Measurements from ENCODE around the gene KIAA0513.

Gene KIAA0513

GRCh38 chr16:85075236-85075924 is 47.8 kb downstream of the KIAA0513 start:
- no peak for DNase-seq

- no peak for DNase-seq
These were observed 49.4 kb downstream of the KIAA0513 start for GRCh38 chr16:85077039-85077438.

- no peak for DNase-seq
These were observed 50.1 kb downstream of the KIAA0513 start for GRCh38 chr16:85077576-85078125.

GRCh38 chr16:85078226-85078625 is 50.6 kb downstream of the KIAA0513 start:
- no peak for DNase-seq

- DNase-seq = no peak
These were observed 51.4 kb downstream of the KIAA0513 start for GRCh38 chr16:85078952-85079351.

- DNase-seq = no peak
These were observed 52.4 kb downstream of the KIAA0513 start for GRCh38 chr16:85079785-85080570.

GRCh38 chr16:85081038-85081437 is 53.4 kb downstream of the KIAA0513 start:
- DNase-seq = no peak

GRCh38 chr16:85081765-85082164 is 54.2 kb downstream of the KIAA0513 start:
- no peak for DNase-seq

GRCh38 chr16:85082173-85083050 is 54.8 kb downstream of the KIAA0513 start:
- no peak for DNase-seq

GRCh38 chr16:85083051-85083639 is 55.5 kb downstream of the KIAA0513 start:
- no peak for DNase-seq

- no peak for DNase-seq
These were observed 57.4 kb downstream of the KIAA0513 start for GRCh38 chr16:85084841-85085510.

GRCh38 chr16:85085721-85086120 is 58.1 kb downstream of the KIAA0513 start:
- no peak for DNase-seq

- peak; percentile 55 for DNase-seq
These were observed 59.0 kb downstream of the KIAA0513 start for GRCh38 chr16:85086347-85087291.

GRCh38 chr16:85087899-85088569 is 60.4 kb downstream of the KIAA0513 start:
- DNase-seq = no peak

GRCh38 chr16:85088570-85089199 is 61.1 kb downstream of the KIAA0513 start:
- no peak for DNase-seq

- no peak for DNase-seq
These were observed 61.9 kb downstream of the KIAA0513 start for GRCh38 chr16:85089525-85089924.

- DNase-seq = no peak
These were observed 62.6 kb downstream of the KIAA0513 start for GRCh38 chr16:85090181-85090580.

GRCh38 chr16:85090873-85091521 is 63.4 kb downstream of the KIAA0513 start:
- no peak for DNase-seq

GRCh38 chr16:85091522-85091910 is 63.9 kb downstream of the KIAA0513 start:
- no peak for DNase-seq

All from DMS153 (cell line).